Keratinocyte (primary cell): ENCODE data around the gene CLIC3. TPM values are rescaled to one million over a fixed set of nuclear protein-coding genes. Genes with fewer than 3 reads are reported as not detected.

ENCODE experiments used
- DNase-seq: peaks from one replicate; pipeline ENCODE4 v3.0.0-alpha.2; 2011; ENCODE audit warnings: low read depth, missing footprints, low spot score
- FAIRE-seq: peaks from 2 replicates; lab custom pipeline; 2011; peaks lifted over from hg19 to GRCh38; lab: Jason Lieb, UNC
- H2AFZ ChIP-seq: 2 replicates; pipeline ENCODE4 v1.6.0; 2012; ENCODE audit warnings: low read length, control low read depth, inconsistent platforms; ENCODE audit not compliant: control insufficient read depth
- H3K27ac ChIP-seq: 2 replicates; pipeline ENCODE4 v1.5.1; 2011; ENCODE audit warnings: low read length; ENCODE audit not compliant: control insufficient read depth, insufficient read depth
- H3K27me3 ChIP-seq: 3 replicates; pipeline ENCODE4 v1.6.0; 2011; ENCODE audit warnings: low read length; ENCODE audit not compliant: control insufficient read depth, insufficient read depth; ENCODE audit errors: extremely low read depth
- H3K36me3 ChIP-seq, 2 experiments: 2 replicates in 1 of 2; 3 replicates in 1 of 2; pipeline ENCODE4 v1.5.1; 2011; ENCODE audit warnings: low read length in 2 of 2, mild to moderate bottlenecking in 1 of 2; ENCODE audit not compliant: control insufficient read depth in 2 of 2, insufficient read depth in 2 of 2; ENCODE audit errors: extremely low read depth in 1 of 2
- H3K4me1 ChIP-seq: 3 replicates; pipeline ENCODE4 v1.5.1; 2011; ENCODE audit warnings: low read length; ENCODE audit not compliant: control insufficient read depth, insufficient read depth; ENCODE audit errors: extremely low read depth
- H3K4me2 ChIP-seq: 3 replicates; pipeline ENCODE4 v1.6.0; 2011; ENCODE audit warnings: low read depth, low read length; ENCODE audit not compliant: control insufficient read depth, insufficient read depth; ENCODE audit errors: extremely low read depth
- H3K4me3 ChIP-seq, 3 experiments: fragments of 200-600 bp in 1 of 3; sonication (generic) in 1 of 3; 2 replicates in 2 of 3; 3 replicates in 1 of 3; pipeline ENCODE4 v1.5.1; 2011 to 2016; ENCODE audit warnings: low read length in 3 of 3, mild to moderate bottlenecking in 3 of 3, control low read depth in 2 of 3, inconsistent platforms in 1 of 3, low read depth in 1 of 3, mixed read lengths in 1 of 3, mixed run types in 1 of 3, moderate library complexity in 1 of 3; ENCODE audit not compliant: control insufficient read depth in 2 of 3, insufficient read depth in 2 of 3; ENCODE audit errors: extremely low read depth in 1 of 3
- H3K79me2 ChIP-seq: 2 replicates; pipeline ENCODE4 v1.6.0; 2012; ENCODE audit warnings: low read length; ENCODE audit not compliant: control insufficient read depth, insufficient read depth
- H3K9ac ChIP-seq: 3 replicates; pipeline ENCODE4 v1.6.0; 2011; ENCODE audit warnings: low read length; ENCODE audit not compliant: control insufficient read depth, insufficient read depth; ENCODE audit errors: extremely low read depth
- H3K9me1 ChIP-seq: 3 replicates; pipeline ENCODE4 v1.6.0; 2011; ENCODE audit warnings: low read length; ENCODE audit not compliant: control insufficient read depth, insufficient read depth; ENCODE audit errors: extremely low read depth
- H3K9me3 ChIP-seq: 2 replicates; pipeline ENCODE4 v1.5.1; 2012; ENCODE audit warnings: low read depth, low read length; ENCODE audit not compliant: control insufficient read depth
- H4K20me1 ChIP-seq: 3 replicates; pipeline ENCODE4 v1.6.0; 2011; ENCODE audit warnings: low read length; ENCODE audit not compliant: control insufficient read depth, insufficient read depth; ENCODE audit errors: extremely low read depth
- EZH2 ChIP-seq: IDR thresholded peaks from one replicate; pipeline ENCODE4 v1.6.1; 2012; ENCODE audit warnings: inconsistent platforms, mild to moderate bottlenecking, low read length, moderate library complexity
- dilution Hi-C: fragments of 300-500 bp; cut with MboI; formaldehyde crosslinking; loops from one replicate; pipeline ENCODE4 v1.7.0; 2020; ENCODE audit warnings: low sequenced_read_pairs; ENCODE audit not compliant: extremely low pct_ligation_motif_present
- polyA plus RNA-seq, 5 experiments: library from polyadenylated mRNA; depleted of rRNA in 3 of 5; stranded (reverse) in 3 of 5; stranded (forward) in 1 of 5; unstranded in 1 of 5; fragments of >200 nt; gene quantifications; 1 replicate in 1 of 5; 2 replicates in 3 of 5; 3 replicates in 1 of 5; pipeline versions ENCODE4 v1.2.1 to v1.2.3, GENCODE V29; 2011 to 2012; ENCODE audit warnings: missing spikeins in 2 of 5, low read depth in 1 of 5, low replicate concordance in 1 of 5
- TF ChIP-seq, protein P1 (sequence below), 3 experiments: IDR thresholded peaks in 1 of 3; conservative IDR thresholded peaks in 1 of 3; optimal IDR thresholded peaks in 1 of 3; 2 replicates in 2 of 3; 3 replicates in 1 of 3; pipeline versions ENCODE3 to v1.5.1; 2011; ENCODE audit warnings: low read length in 3 of 3, mild to moderate bottlenecking in 3 of 3, moderate library complexity in 2 of 3, control low read depth in 1 of 3, inconsistent platforms in 1 of 3; ENCODE audit not compliant: insufficient read depth in 2 of 3; ENCODE audit errors: extremely low read depth in 1 of 3

Gene CLIC3
- polyA plus RNA-seq, 1 donor (not counting 4 experiments of a cell fraction or from before 2014, with no cell fraction given), result 5.5 TPM

- DNase-seq (no peak), FAIRE-seq (no peak)
- Histone ChIP-seq H3K36me3 (peaks cover 0 to 10% of the 10 kb centered on the region in 2 experiments), H3K9me1 (no peaks in the 10 kb centered on the region), H3K4me1 (peaks cover 45% of the 10 kb centered on the region), H3K4me2 (peak overlapping the region; percentile 27), H3K9ac (no peak overlapping the region), H3K4me3 (peak overlapping the region in 1 of 3 experiments; percentile 36), H3K27me3 (no peaks in the 10 kb centered on the region), H3K79me2 (no peaks in the 10 kb centered on the region), H3K27ac (no peak overlapping the region), H2AFZ (no peak overlapping the region), H4K20me1 (peaks cover 3% of the 10 kb centered on the region), H3K9me3 (no peaks in the 10 kb centered on the region)
- TF ChIP-seq, protein P1, sequence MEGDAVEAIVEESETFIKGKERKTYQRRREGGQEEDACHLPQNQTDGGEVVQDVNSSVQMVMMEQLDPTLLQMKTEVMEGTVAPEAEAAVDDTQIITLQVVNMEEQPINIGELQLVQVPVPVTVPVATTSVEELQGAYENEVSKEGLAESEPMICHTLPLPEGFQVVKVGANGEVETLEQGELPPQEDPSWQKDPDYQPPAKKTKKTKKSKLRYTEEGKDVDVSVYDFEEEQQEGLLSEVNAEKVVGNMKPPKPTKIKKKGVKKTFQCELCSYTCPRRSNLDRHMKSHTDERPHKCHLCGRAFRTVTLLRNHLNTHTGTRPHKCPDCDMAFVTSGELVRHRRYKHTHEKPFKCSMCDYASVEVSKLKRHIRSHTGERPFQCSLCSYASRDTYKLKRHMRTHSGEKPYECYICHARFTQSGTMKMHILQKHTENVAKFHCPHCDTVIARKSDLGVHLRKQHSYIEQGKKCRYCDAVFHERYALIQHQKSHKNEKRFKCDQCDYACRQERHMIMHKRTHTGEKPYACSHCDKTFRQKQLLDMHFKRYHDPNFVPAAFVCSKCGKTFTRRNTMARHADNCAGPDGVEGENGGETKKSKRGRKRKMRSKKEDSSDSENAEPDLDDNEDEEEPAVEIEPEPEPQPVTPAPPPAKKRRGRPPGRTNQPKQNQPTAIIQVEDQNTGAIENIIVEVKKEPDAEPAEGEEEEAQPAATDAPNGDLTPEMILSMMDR (optimal IDR thresholded peaks at IDR 0.05 in 1 of 3, IDR thresholded peaks at IDR 0.05 in 1 of 3, conservative IDR thresholded peaks at IDR 0.05 in 1 of 3; ENCODE audit: extremely low read depth in 1 of 3, insufficient read depth in 2 of 3, low read length in 3 of 3), result no peak
- TF ChIP-seq EZH2, result no peak
- dilution Hi-C loops, result no loop called here
These were observed 1.5 kb downstream of the CLIC3 start for GRCh38 chr9:136994888-136995230.

DNA sequence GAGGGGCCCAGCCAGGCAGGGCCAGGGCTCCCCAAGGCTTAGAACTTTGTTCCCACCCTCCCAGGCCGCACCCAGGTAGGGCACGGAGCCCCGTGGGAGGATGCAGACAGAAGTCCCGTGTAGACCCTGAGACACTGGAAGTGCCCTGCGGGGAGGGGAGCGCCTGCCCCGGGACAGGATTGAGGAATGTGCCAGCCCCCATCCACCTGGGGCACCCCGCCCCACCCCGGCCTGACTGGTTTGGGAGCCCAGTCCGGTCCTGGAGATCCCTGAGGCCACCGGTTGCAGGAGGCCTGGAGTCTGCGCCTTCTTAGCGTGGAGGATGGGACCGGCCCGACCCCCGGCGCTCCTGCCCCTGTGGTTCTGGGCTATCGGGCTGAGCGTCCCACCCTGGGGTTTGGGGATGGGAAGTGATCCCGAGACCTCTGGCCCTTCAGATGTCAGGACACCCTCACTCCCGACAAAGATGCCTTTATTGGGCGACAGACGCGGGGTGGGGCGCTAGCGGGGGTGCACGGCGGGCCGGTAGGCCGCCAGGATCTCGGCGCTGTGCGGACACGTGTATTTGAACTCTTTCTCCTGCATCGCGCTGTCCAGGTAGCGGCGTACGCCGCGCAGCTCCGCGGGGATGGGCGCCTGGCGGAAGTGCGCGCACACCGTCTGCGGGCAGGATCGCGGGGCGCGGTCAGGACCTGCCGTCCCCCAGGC, 2.0 kb downstream of the CLIC3 start:
- Histone ChIP-seq H3K4me2 (peak overlapping the region; percentile 32), H3K27ac (no peak overlapping the region), H3K4me3 (peak overlapping the region in 2 of 3 experiments; percentile 7 to 33), H3K36me3 (peaks cover 0 to 10% of the 10 kb centered on the region in 2 experiments), H4K20me1 (peaks cover 3% of the 10 kb centered on the region), H3K4me1 (peaks cover 43% of the 10 kb centered on the region), H2AFZ (no peak overlapping the region), H3K79me2 (no peaks in the 10 kb centered on the region), H3K9me3 (no peaks in the 10 kb centered on the region), H3K27me3 (no peaks in the 10 kb centered on the region), H3K9me1 (no peaks in the 10 kb centered on the region), H3K9ac (no peak overlapping the region)
- DNase-seq (no peak), FAIRE-seq (no peak)
- TF ChIP-seq EZH2, result no peak
- dilution Hi-C loops, result no loop called here
